Measurements from ENCODE around the gene CFTR. TPM values are rescaled to one million over a fixed set of nuclear protein-coding genes. Genes with fewer than 3 reads are reported as not detected.

Gene CFTR
- total RNA-seq, 1 experiment from 2014 or later, result 0.31 TPM

GRCh38 chr7:117492649-117493048 is 12.8 kb downstream of the CFTR start:
- intact Hi-C loops (cut with micrococcal nuclease; ENCODE audit: unreplicated experiment) (no loop called here), in situ Hi-C loops (cut with HindIII; ENCODE audit: low pct_unique_long_range_greater_than_20kb, low sequenced_read_pairs) (no loop called here)
- H3K4me1 ChIP-seq (ENCODE audit: control insufficient read depth, insufficient read depth, low read length), result no peaks in the 10 kb centered on the region
- CTCF ChIA-PET, result no interaction called here
- H3K27me3 ChIP-seq (ENCODE audit: control insufficient read depth, insufficient read depth, low read length), result no peaks in the 10 kb centered on the region
- BruUV-seq (replicated peaks), result no TSS peak
- no peaks in the 10 kb centered on the region for H3K36me3 ChIP-seq (ENCODE audit: control insufficient read depth, insufficient read depth, low read length)
- H3K27ac ChIP-seq (ENCODE audit: low read length), result no peak overlapping the region
- H3K9me3 ChIP-seq (ENCODE audit: control insufficient read depth, insufficient read depth, low read depth, low read length), result no peaks in the 10 kb centered on the region
- POLR2A ChIA-PET, result no interaction called here
- TF ChIP-seq REST (IDR thresholded peaks at IDR 0.05; ENCODE audit: insufficient read depth in 1 of 2, low read depth in 2 of 2, low read length in 1 of 2), result no peak
- TF ChIP-seq TCF7L2 (IDR thresholded peaks at IDR 0.05; ENCODE audit: low read depth, low read length), result no peak
- no peak for TF ChIP-seq POLR2AphosphoS5 (IDR thresholded peaks at IDR 0.05; ENCODE audit: low read depth, low read length)
- no peak for TF ChIP-seq SIN3A (IDR thresholded peaks at IDR 0.05; ENCODE audit: borderline replicate concordance, insufficient read depth, low read depth, low read length)
- TF ChIP-seq CTCF (IDR thresholded peaks at IDR 0.05), result no peak
- ATAC-seq, result no peak
- no peak for DNase-seq (ENCODE audit: low read depth, low spot score)
- no peak overlapping the region for H3K4me3 ChIP-seq (ENCODE audit: low read depth in 2 of 2, low read length in 2 of 2)

- BruUV-seq (replicated peaks), result no TSS peak
- ChIA-PET POLR2A (no interaction called here), CTCF (no interaction called here)
These were observed 13.6 kb downstream of the CFTR start for GRCh38 chr7:117493460-117493859.

GRCh38 chr7:117495308-117495707 is 15.5 kb downstream of the CFTR start:
- no peak overlapping the region for H3K4me3 ChIP-seq (ENCODE audit: low read depth in 2 of 2, low read length in 2 of 2)
- POLR2A ChIA-PET, result no interaction called here
- DNase-seq (ENCODE audit: low read depth, low spot score) (no peak), ATAC-seq (no peak)
- intact Hi-C loops (cut with micrococcal nuclease; ENCODE audit: unreplicated experiment), result no loop called here
- CTCF ChIA-PET, result no interaction called here
- no peaks in the 10 kb centered on the region for H3K9me3 ChIP-seq (ENCODE audit: control insufficient read depth, insufficient read depth, low read depth, low read length)
- in situ Hi-C loops (cut with HindIII; ENCODE audit: low pct_unique_long_range_greater_than_20kb, low sequenced_read_pairs), result no loop called here
- no TSS peak for BruUV-seq (replicated peaks)
- no peak for TF ChIP-seq SIN3A (IDR thresholded peaks at IDR 0.05; ENCODE audit: borderline replicate concordance, insufficient read depth, low read depth, low read length)
- no peaks in the 10 kb centered on the region for H3K36me3 ChIP-seq (ENCODE audit: control insufficient read depth, insufficient read depth, low read length)
- H3K27me3 ChIP-seq (ENCODE audit: control insufficient read depth, insufficient read depth, low read length), result no peaks in the 10 kb centered on the region
- no peaks in the 10 kb centered on the region for H3K4me1 ChIP-seq (ENCODE audit: control insufficient read depth, insufficient read depth, low read length)
- H3K27ac ChIP-seq (ENCODE audit: low read length), result no peak overlapping the region

More at GRCh38 chr7:117493460-117493859, 13.6 kb downstream of the CFTR start:
- H3K36me3 ChIP-seq (ENCODE audit: control insufficient read depth, insufficient read depth, low read length), result no peaks in the 10 kb centered on the region
- intact Hi-C loops (cut with micrococcal nuclease; ENCODE audit: unreplicated experiment) (no loop called here), in situ Hi-C loops (cut with HindIII; ENCODE audit: low pct_unique_long_range_greater_than_20kb, low sequenced_read_pairs) (no loop called here)
- no peak overlapping the region for H3K4me3 ChIP-seq (ENCODE audit: low read depth in 2 of 2, low read length in 2 of 2)
- H3K9me3 ChIP-seq (ENCODE audit: control insufficient read depth, insufficient read depth, low read depth, low read length), result no peaks in the 10 kb centered on the region
- DNase-seq (ENCODE audit: low read depth, low spot score) (no peak), ATAC-seq (no peak)
- no peak for TF ChIP-seq POLR2AphosphoS5 (IDR thresholded peaks at IDR 0.05; ENCODE audit: low read depth, low read length)
- no peaks in the 10 kb centered on the region for H3K27me3 ChIP-seq (ENCODE audit: control insufficient read depth, insufficient read depth, low read length)
- no peaks in the 10 kb centered on the region for H3K4me1 ChIP-seq (ENCODE audit: control insufficient read depth, insufficient read depth, low read length)
- no peak overlapping the region for H3K27ac ChIP-seq (ENCODE audit: low read length)
